DMS53 treated with DMSO at 0.1 percent for 48 hours (cell line): ENCODE results near the gene CDK14.
A peak's percentile ranks its signal among the peaks of the same experiment; 100 is the strongest.

Experiments used
- DNase-seq: peaks from one replicate; lab custom pipeline; 2025; ENCODE audit not compliant: unreplicated experiment; lab: John Stamatoyannopoulos, UW

CDK14 gene

DNA sequence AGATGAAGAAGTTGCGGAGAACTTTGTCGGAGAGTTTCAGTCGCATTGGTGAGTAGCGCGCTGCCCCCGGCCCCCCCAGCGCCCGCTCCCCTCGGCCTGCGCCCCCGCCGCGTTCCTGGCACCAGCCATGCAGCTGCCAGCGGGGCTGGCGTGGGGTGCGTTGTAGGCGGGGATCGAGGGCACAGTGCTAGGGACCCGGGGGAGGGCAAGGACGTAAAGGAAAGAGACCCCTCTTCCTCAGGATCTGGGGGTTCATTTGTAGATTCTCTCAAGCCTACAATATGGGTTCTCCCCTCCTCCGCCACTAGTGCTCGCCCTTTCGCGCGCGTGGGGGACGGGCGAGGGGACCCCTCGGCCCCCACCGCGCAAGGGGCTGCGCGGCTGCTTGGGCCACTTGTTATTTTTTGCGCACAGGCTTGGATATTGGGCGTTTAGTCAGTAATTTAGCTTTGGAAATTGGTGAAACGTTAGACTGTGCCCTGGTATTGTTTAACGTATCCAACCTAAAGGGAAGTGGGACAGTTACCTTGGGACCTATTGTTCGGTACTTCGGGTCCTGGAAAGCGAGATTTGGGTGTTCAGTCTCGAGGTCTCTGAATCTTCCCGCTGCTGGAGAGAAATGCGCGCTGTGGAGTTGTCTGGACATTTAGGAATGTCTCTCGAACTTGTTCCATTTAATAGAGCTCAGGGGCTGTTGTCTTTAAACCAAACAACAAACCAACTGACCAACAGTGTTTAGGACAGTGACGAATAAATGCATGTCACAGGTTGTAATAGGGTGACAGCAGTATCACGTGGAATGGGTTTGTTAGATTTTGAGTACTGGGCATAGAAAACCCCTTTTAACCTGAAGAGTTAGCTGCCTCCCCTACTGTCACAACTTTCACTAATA lies 796 bp downstream of the CDK14 start:
- DNase-seq = peak; percentile 17

DNA sequence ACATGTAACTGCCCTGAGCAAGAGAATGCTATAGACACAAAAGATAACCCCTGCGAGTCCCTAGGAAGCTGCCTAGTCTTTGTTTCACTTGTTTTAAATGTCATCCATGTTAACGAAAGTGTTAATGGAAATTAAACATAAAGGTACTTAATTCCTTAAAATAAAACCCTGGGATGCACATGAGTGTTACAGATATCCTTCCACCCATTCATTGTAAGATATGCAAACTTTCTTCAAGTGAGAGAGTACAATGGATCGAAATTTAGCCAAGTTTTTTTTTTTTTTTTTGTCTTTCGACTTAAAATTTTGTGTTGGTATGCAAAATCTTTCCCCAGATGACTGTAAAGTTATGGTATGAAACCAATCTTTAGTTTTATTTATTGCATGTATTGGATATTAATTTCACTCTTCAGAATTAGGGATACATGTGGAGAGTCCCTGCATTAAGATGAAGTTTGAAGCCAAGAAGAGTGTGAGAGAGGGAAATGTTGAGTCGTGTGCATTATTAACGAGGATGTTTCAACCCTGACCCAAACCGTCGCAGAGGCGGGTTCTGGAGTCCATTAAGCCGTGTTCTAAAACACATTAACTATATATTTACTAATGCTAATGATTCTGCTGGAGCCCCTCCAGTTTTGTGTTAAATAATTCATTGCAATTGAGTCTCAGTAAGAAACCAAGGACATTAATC lies 1.6 kb downstream of the CDK14 start:
- no peak for DNase-seq

DNA sequence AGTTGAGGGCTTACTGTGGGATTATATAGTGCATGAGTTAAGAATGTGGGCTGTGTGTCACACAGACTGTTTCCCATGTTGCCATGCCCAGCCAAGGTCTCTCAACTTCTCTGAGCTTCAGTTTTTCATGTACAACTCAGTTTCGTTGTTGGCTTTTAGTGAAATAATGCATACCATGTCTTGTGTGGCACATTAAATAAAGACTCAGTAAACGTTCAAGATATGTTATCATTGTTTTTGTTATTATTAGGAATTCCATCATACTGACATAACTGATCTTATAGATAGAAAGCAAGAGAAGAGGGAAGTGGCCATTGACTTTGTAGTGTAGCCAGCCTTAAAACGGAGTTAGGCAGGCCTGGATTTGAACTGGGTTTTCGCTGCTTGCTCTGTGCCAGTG lies 2.9 kb downstream of the CDK14 start:
- DNase-seq = no peak

DNA sequence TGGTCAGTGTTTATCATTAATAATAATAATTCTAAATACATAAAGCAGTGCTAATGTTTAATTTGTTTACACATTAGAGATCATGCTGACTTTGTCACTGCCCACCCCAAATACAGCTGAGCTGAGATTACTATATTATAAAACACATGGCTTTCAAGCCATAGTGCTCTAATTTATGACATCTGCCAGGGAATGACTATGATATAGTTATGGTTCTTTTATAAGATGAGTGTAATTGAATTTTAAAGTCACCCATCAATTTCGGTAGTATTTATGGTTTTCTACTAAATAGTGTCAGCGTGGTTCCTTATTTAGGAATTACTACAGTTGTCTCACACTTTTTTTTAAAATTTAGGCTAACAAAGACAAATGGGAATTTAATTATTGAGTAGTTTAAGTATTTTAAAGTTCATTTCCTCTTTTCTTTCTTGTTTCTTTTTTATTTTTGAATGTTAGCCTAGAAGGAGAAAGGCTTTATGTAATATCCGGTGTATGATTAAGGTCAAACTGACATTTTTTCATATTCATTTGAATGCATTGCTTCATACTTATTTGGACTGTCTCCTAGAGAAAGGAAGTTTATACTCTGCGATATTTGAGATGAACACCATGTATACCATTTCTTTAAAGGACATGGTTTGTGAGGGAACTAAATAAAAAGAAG lies 3.9 kb downstream of the CDK14 start:
- no peak for DNase-seq

DNA sequence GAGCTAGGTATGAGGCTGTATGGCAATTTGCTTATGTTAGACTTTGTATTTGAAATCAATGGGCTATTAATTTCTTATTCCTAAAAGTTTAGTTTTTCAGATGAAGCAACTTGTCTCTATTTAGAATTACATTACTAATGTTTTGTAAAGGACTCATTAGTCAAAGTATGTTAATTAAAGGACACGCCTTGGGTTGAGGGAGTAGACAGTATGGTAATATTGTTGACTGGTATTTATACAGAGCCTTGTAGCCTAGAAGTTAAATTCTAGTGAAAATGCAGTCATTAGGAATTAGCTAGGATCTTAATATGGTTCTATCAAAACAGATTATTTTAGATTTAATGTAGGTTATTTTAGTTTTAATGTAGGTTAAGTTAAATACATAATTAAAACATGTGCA lies 6.2 kb downstream of the CDK14 start:
- DNase-seq = no peak

DNA sequence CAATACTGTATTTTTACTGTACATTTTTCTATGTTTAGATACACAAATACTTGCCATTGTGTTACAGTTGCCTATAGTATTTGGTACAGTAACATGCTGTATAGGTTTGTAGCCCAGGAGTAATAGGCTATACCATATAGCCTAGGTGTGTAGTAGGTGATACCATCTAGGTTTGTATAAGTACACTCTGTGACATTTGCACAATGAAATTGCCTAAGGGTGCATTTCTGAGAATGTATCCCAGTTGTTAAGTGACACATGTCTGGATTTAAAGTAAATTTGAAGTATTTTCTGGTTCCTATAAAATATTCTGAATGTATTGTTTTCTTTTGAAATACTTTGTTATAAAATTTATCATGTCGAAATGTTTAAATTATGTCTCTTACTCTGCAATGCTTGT lies 7.2 kb downstream of the CDK14 start:
- no peak for DNase-seq

DNA sequence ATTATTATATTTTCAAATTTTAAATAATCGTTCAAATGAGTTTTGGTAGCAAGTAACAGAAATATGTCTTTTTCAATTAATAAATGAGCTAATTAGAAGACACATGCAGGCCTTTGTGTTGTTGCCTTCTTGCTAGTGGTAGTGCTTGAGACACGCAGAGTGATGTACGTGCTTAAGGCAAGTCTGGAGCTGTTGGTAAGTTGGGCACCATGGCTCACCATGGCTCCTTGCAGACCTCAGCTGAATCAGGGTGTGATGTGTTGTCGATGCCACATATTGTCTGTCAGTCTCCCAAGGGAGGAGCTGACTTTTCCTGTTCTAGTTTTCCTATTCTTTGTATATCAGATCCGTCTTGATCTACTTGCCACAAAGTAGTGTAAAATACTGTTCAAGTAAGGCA lies 8.3 kb downstream of the CDK14 start:
- DNase-seq = peak; percentile 26

DNA sequence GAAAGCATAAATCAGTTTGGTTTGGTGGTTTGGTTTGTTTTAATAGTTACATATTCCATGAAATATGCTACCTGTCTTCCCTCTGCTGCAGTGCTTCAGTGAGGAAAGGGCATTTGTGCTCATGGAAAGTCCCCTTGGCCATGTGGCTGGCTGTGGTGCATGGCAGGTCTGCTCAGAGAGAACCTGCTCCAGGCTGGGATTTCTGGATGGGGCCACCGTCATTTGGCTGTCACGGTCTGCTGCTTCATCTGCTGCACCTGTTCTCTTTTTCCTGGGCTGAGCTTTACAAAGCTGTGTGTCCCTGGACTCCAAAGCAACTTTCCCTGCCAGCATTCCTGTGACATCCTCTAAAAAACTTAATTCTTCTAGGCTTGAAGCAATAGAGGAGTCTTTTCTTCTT lies 8.9 kb downstream of the CDK14 start:
- DNase-seq = peak; percentile 93

DNA sequence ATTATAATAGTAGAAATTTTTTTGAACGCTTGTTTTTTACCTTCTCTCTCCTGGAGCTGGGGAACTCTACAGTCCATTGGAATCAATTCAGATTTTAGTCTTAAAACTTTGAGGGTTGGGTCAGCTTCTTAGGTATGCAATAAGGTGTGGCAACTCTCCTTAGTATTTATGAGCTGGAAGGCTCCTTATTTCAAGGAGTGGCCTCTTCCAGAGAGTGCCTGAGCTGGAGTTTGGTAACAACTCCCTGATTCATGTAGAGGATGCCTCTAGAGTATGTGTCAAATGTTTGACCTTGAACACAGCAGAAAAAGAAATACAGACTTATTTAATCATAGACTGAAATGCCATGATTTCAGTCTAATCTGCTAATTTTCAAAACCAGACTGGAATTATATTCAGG lies 11.1 kb downstream of the CDK14 start:
- no peak for DNase-seq

DNA sequence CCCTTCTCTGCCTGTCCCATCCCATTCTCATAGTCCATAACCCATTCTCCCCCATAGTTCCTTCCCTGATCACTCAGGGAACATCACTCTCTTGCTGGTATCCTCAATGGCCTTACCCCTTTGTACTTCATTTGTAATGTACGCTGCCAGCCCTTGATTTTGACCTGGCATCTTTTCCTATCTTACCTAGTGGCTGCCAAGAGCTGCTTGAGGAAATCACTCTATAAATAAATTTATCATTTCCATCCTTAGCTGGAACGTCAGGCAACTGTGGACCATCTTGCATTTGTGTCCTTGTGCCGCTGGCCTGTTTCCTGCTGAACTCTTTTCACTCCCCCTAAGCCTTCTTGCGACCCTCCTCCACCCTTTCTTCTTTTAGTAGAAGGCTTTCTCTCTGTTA lies 14.0 kb downstream of the CDK14 start:
- DNase-seq = no peak

DNA sequence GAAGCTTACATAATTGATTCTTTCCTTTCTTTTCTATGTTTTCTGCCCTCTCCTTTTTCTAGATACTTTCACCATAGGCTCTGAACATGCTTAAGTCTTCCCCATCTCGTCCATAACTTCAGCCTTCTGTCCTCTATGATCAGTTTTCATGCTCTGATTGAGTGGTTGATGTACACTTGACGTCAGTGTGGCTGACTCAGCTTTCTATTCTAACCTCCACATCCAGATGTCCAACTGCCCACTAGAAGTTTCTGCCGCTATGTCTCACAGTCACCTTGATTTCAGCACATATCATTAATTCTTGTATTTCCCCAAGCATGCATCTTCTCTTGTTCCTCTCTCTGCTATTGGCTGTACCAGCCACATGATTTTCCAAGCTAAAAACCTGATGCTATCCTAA lies 15.0 kb downstream of the CDK14 start:
- DNase-seq = no peak

DNA sequence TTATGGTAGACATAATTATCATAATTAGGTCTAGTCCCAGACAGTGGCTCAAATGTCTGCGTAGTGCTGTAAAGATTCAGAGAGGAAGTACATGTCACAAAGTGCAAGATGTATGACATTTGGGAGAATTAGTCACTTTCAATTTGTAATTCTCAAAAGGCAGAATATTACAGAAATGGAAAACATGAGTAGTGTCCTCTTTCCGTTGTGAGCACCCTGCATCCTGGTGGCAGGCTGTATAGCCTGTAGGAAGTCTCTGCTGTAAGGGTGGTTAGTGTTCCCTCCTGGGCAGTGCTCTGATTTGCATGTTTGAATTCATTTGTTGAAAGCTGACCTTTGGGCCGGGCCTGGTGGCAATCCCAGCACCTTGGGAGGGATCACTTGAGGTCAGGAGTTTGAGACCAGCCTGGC lies 17.0 kb downstream of the CDK14 start:
- no peak for DNase-seq

DNA sequence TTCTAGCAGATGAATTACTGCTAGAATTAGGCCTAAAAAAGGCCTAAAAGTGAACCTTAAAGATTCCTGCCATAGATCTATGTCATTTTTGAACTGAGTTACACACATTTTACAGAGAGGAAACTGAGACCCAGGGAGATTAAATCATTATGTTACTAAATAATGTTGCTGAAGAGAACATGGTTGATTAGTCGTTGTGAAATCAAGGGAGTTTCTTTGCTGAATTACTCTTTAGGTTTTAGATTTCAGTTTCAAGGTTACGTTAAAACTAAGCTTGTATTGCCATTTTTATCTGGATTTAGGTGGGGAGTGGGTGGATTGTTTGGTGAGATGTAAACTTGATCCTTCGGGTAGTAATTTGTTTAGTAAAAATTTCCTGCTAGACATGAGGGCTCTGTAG lies 21.3 kb downstream of the CDK14 start:
- no peak for DNase-seq

DNA sequence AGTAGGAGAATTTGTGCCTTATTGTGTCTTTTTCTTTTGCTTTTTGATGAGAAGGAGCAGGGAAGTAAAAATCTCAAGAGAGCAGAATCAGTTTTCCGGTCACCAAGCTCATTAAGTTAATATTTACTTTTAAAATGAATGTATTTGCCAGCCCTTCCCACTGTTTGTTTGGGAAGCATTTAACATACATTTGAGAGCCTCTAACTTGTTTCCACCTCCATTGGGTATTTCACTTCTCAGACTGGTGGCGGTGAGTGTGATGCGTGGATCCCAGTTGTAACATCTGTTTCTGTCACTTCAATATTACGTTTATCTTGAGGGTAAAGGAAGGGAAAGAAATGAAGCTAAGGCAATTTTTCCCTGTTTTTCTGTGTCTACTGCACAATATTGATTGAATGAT lies 22.8 kb downstream of the CDK14 start:
- peak; percentile 78 for DNase-seq

DNA sequence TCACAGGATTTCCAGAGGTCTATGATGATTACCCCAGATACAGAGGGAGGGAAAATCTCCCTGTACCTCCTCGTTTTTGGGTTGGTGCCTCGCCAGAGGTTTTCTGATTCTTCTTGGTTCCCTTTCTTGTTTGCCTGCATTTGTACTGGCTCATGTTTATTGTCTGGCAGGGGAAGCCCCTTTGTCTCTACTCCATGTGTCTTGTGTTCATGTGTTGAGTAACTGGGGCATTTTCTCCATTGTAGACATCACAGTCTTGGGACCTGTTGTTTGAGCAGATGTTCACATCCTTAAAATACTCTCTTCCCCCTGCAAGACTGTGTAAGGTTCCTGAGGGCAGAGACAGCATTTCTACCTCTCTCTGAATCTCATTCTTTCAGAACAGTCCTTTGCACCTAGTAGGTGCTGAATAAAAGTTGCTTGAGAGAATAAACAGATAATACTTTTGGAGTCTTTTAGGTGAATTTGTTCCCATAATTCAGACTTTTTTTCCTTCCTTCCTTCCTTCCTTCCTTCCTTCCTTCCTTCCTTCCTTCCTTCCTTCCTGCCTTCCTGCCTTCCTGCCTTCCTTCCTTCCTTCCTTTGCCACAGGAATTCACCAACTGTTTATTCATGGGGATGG lies 25.1 kb downstream of the CDK14 start:
- no peak for DNase-seq

DNA sequence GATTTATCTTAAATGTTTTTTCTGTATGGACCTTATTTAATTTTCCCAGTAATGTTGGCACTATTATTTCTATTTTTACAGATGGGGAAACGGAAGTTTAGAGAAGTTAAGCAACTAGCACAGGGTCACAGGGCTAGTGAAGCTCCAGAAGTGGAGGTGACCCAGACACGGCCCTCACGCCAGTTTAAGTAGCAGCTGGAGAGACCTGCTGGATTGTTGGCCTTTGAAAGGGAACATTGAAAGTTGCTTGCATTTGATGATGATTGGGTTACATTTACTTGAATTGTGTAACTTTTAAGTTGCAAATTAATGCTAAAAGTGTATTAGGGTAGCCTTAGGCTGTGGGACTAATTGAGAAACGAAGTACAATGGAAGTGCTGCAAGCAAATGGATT lies 25.6 kb downstream of the CDK14 start:
- DNase-seq = no peak

DNA sequence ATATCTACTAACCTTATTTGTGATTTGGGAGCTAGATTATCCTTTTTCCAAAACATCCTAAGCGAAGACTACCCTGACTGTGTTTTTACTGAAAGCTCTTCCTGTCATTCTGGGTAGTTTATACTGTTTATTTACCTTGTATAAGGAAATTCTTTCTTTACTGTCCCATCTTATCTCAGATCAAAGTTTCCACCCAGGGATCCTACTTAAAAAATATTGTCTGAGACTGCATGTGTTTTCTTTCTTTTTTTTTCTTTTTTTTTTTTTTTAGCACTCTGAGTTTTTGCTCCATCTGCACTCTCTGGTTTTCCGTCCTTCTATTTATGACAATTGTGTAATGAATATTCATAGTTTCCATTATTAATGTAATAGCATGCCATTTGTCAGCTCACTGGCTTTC lies 26.5 kb downstream of the CDK14 start:
- DNase-seq = no peak

DNA sequence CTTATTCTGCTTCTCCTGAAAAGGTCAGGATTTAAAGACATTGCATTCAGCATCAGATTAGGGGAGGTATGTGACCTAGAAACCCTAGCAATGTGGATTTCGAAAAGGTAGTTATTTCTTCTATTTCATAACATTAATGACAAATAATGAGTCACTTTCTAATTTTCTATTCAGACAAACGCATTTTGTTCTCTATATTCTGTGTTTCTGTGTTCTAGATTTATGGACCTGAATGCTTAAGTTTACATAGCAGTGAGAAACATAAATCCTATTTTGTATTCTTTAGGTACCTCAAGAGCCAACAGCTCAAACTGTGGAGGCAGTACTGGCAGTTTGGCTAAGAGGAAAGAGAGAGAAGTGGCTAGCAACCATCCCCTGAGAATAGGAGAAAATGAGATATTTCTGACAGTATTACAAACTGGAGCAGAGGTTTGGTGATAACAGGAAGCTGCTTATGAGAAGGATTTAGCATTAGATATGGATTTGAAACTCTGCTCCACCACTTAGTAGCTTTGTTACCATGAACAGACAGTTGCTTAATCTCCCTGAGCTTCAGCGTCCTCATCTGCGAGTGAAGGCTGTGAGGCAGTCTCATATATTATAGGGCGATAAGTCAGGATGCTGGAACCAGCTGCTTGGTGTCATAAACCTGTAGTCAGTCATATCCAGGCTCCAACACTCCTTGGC lies 28.2 kb downstream of the CDK14 start:
- DNase-seq = no peak

DNA sequence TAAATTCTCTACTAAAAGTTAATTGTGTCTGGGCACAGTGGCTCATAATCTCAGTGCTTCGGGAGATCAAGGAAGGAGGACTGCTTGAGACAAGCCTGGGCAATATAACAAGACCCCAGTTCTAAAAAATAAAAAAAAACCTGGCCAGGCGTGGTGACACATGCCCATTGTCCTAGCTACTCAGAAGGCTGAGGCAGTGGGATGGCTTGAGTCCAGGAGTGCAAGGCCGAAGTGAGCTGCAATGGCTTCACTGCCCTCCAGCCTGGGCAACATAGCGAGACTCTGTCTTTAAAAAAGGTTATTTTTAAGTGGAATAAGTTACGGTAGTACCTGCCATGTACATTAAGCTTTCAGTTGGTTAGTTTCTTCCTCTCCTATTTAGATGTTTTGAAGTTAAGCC lies 28.9 kb downstream of the CDK14 start:
- no peak for DNase-seq

DNA sequence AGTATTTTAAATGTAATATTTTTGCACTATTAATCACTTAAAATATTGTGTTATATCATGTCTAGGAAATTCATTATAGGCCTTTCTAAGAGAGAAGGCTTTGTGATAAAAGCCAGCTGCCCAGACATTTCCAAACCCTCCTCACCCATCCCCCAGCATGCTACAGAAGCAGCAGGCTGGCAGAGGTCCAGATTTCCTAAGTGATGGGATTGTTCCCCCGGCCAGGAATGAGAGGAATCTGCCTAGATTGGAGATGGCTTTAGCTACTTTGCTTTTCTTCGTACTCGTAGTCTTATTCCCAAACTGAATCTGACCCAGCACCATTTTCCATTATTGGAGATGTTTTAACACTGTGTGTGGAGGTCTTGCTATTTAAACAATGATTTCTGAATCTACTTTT lies 29.4 kb downstream of the CDK14 start:
- no peak for DNase-seq

DNA sequence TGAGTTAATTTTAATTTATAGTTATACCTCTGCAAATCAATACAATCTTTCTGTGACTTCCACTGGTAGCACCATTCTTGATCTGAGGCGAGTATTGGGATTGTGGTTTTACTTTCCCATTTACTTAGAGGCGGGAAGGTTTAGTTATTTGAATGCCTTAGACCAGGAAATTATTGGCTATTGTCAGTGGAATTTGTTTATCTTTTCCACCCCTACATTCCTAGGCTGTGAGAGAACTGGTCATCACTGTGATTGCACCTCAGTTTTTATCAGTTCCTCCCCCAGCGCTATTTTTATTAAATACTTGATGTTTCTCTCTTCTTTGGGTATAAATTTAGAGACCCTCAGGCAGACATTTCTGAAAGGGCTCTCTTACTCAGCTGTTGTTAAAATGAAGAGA lies 29.9 kb downstream of the CDK14 start:
- DNase-seq = no peak
